Aorta (tissue), 5 donors: ENCODE results near the gene BCL2L11. TPM values are rescaled to one million over a fixed set of nuclear protein-coding genes. Genes with fewer than 3 reads are reported as not detected.
A peak's percentile ranks its signal among the peaks of the same experiment; 100 is the strongest.

Source experiments
- ATAC-seq: fragments of 200-7000 bp; cut with Tn5 transposase; one replicate; pipeline ENCODE4 v1.9.1; 2022; ENCODE audit warnings: moderate library complexity; ENCODE audit not compliant: low FRiP score
- DNase-seq, 2 donors: peaks; one replicate each; pipeline ENCODE4 v3.0.0-alpha.2; 2020
- H3K27ac ChIP-seq, 2 donors: one replicate each; pipeline ENCODE4 v1.5.1; 2013; ENCODE audit warnings: low read length in 2 of 2, mild to moderate bottlenecking in 2 of 2, moderate library complexity in 2 of 2, control low read depth in 1 of 2, inconsistent platforms in 1 of 2, low read depth in 1 of 2
- H3K27me3 ChIP-seq, 2 donors: one replicate each; pipeline ENCODE4 v1.6.1; 2013; ENCODE audit warnings: control low read depth in 1 of 2, low read length in 1 of 2, mild to moderate bottlenecking in 1 of 2, moderate library complexity in 1 of 2; ENCODE audit not compliant: insufficient read depth in 2 of 2, control insufficient read depth in 1 of 2
- H3K36me3 ChIP-seq, 2 donors: one replicate each; pipeline ENCODE4 v1.6.1; 2013; ENCODE audit warnings: control low read depth in 1 of 2, low read length in 1 of 2, mild to moderate bottlenecking in 1 of 2; ENCODE audit not compliant: insufficient read depth in 2 of 2, control insufficient read depth in 1 of 2
- H3K4me1 ChIP-seq, 2 donors: one replicate each; pipeline ENCODE4 v1.6.1; 2013; ENCODE audit warnings: low read length in 2 of 2, control low read depth in 1 of 2, mild to moderate bottlenecking in 1 of 2, moderate library complexity in 1 of 2; ENCODE audit not compliant: insufficient read depth in 2 of 2, control insufficient read depth in 1 of 2
- H3K4me3 ChIP-seq, 2 donors: one replicate each; pipeline ENCODE4 v1.5.1; 2013; ENCODE audit warnings: low read length in 2 of 2, control low read depth in 1 of 2, mild to moderate bottlenecking in 1 of 2
- H3K9me3 ChIP-seq: one replicate; pipeline ENCODE4 v1.6.1; 2013; ENCODE audit warnings: mild to moderate bottlenecking, low read length; ENCODE audit not compliant: control insufficient read depth
- WGBS, 2 donors: extraction: QIAGEN DNeasy Blood & Tissue Kit; methylation state at CpG; one replicate each; pipeline ENCODE4 v1.1.7; 2013; 5-methylcytosine and 5-hydroxymethylcytosine counted together
- intact Hi-C, 2 donors: fragments of 100-400 bp; cut with DNase I; formaldehyde crosslinking; loops; one replicate each; pipeline versions ENCODE4 v1.14.2 to v1.15.0; 2022
- polyA plus RNA-seq, 2 donors: library from polyadenylated mRNA; stranded (reverse); fragments of 200-250 nt; gene quantifications; one replicate each; pipeline ENCODE4 v1.2.3, GENCODE V29; 2013
- total RNA-seq, 2 donors: library from RNA; stranded (reverse); fragmentation: NEBNext Ultra II Directional; extraction: Animal tissue kit (Norgen Biotek cat#: 25700); gene quantifications; one replicate each; pipeline ENCODE4 v1.2.1, GENCODE V29; 2021
- donor health status: healthy with polysubstance abuse.
- donor health status: Bipolar disorder and iron deficiency.
- donor health status: DM: no; HTN: no; CAD: no.
- donor health status: DM: no; HTN: no; CAD: no.
- donor health status: DM: yes; HTN: yes; CAD: no.

The BCL2L11 gene
- total and polyA plus RNA-seq, 4 donors: 2.8 to 14.2 (median 5.4) TPM

- Histone ChIP-seq H3K27me3 (no peaks in the 10 kb centered on the region), H3K9me3 (no peaks in the 10 kb centered on the region), H3K36me3 (no peaks in the 10 kb centered on the region), H3K27ac (no peak overlapping the region), H3K4me1 (no peaks in the 10 kb centered on the region), H3K4me3 (no peak overlapping the region)
- DNase-seq (no peak), ATAC-seq (no peak)
- WGBS, 2 donors: 91 to 95% methylated on average over 3 of the region's 3 CpGs
- intact Hi-C loops: no loop called here
Observed at GRCh38 chr2:111135237-111135909, 14.7 kb downstream of the BCL2L11 start.

DNA sequence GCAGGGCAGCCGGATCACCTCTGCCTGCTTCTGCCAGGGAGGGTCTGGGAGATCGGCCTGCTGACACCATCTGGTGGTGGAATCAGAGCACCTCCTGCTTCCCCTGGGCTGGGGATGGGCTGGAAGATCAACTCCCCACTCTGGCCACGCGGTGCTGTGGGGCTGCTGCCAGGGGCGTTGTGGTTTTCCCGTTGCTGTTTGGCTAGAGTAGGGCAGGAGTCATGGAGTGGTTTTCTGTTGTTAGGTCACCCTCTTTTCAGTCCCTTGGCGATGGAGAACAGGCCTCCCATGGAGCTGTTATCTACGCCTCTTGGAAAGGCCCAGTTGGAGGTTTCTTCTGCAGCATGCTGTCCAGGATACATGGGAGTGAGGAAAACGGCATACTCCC is 15.2 kb downstream of the BCL2L11 start:
- H3K27ac ChIP-seq: no peak overlapping the region
- no peaks in the 10 kb centered on the region for H3K4me1 ChIP-seq
- DNase-seq: peak in 1 of 2 donors; percentile 52
- no peaks in the 10 kb centered on the region for H3K9me3 ChIP-seq
- H3K4me3 ChIP-seq: no peak overlapping the region
- H3K36me3 ChIP-seq: no peaks in the 10 kb centered on the region
- ATAC-seq: peak; percentile 46
- intact Hi-C loops: no loop called here
- H3K27me3 ChIP-seq: no peaks in the 10 kb centered on the region
- WGBS, 2 donors: 87 to 88% methylated on average over 9 of the region's 9 CpGs

DNA sequence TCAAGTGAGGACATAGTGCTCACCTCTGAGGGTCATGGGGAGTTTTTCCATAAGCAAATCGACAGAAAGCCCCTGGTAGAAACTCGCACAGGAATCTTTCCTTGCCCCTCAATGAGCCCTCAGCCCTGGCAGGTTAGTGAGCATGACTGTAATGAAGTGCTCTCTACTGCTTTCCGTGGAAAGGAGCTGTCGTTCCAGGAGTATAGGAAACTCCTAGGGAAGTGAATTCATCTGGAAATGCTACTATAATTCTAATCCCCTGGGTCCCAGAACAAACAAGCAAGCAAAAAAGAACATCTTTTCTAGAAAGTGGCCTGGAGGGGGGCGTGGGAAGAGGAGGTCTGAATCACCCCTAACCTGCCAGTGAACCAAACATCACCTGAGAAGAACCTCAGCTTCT is 18.1 kb downstream of the BCL2L11 start:
- ATAC-seq: no peak
- 87 to 90% methylated on average over 5 of the region's 5 CpGs for WGBS, 2 donors
- intact Hi-C loops: no loop called here

DNA sequence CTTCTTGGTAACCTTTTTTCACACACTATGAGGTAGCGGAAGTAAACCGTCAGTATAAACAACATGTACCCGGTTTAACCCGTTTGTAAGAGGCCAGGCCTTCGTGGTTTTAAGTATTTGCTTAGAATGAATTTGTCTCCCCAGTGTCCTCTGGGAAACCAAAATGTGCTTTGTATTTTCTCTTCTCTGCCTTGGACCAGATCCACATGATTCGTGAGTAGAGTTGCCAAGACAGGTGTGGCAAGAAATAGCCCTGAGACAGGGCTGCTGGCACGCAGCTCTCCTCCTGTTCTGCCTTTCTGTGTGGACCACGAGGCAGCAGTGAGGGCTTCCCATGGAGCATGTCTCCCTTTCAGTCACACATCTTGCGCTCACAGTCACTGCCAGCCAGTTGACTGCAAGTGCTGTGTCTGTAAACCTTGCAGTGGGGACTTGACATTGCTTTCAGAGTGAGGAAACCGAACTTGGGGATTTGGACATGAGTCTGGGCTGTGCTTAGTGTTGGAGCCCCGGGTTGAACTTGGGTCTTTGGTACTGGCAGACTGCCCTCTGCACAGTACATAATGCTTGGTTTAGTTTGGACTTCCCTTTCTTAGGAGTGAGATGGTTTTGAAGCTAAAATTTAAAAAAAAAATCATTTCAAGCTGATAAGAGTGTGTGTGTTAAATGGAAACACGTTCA is 19.1 kb downstream of the BCL2L11 start:
- no peaks in the 10 kb centered on the region for H3K27me3 ChIP-seq
- ATAC-seq: no peak
- no peak overlapping the region for H3K4me3 ChIP-seq
- H3K9me3 ChIP-seq: no peaks in the 10 kb centered on the region
- no peaks in the 10 kb centered on the region for H3K4me1 ChIP-seq
- 55 to 56% methylated on average over 12 of the region's 12 CpGs for WGBS, 2 donors
- peaks cover 0 to 2% of the 10 kb centered on the region in 2 donors for H3K36me3 ChIP-seq
- intact Hi-C loops: no loop called here
- DNase-seq: no peak
- peak overlapping the region in 1 of 2 donors; percentile 55 for H3K27ac ChIP-seq

More for the DNA sequence above, 18.1 kb downstream of the BCL2L11 start:
- DNase-seq: no peak
- Histone ChIP-seq H3K27me3 (no peaks in the 10 kb centered on the region), H3K9me3 (no peaks in the 10 kb centered on the region), H3K4me3 (no peak overlapping the region), H3K4me1 (no peaks in the 10 kb centered on the region), H3K27ac (no peak overlapping the region), H3K36me3 (peaks cover 0 to 2% of the 10 kb centered on the region in 2 donors)

DNA sequence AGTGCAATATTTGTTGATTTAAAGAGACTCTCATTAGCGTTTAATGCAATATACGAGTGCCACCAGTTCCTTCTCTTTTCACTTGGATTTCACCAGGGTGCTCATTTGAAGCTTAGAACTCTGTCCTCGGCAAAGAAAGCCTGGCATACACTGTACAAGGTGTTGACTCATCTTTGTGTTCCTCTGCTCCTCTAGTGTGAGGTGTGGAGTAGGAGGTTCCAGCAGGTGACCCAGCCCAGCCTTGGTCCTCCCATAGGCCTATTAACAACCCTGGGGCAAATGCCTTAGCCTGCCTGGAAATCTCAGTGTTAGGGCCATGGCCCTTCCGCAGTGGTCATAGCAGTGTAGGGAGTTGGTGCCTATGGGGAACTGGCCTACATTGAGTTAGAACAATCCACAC is 20.1 kb downstream of the BCL2L11 start:
- H3K27me3 ChIP-seq: no peaks in the 10 kb centered on the region
- no peaks in the 10 kb centered on the region for H3K9me3 ChIP-seq
- H3K4me3 ChIP-seq: no peak overlapping the region
- no peaks in the 10 kb centered on the region for H3K4me1 ChIP-seq
- peaks cover 0 to 2% of the 10 kb centered on the region in 2 donors for H3K36me3 ChIP-seq
- ATAC-seq (no peak), DNase-seq (no peak)
- H3K27ac ChIP-seq: no peak overlapping the region
- intact Hi-C loops: no loop called here
- WGBS, 2 donors: 97 to 98% methylated on average over 4 of the region's 4 CpGs

DNA sequence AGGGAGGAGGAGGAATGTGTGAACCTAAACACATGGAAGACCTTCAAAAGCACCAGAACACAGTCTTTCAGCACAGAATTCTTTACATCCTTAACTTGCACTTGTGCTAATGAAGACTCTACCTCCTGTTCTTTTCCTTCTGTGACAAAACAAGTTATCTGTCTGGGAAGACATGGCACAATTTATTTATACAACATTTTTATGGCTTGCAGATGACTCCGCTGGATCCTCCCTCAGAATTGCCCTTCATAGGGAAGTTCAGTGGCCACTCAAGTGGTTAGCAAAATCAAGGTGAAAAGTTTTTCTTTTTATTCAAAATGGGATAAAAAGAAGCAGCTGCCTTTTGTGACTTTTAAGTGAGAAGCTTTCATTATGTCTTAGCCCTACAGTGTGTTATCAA is 21.4 kb downstream of the BCL2L11 start:
- Histone ChIP-seq H3K4me3 (no peak overlapping the region), H3K4me1 (no peaks in the 10 kb centered on the region), H3K27ac (no peak overlapping the region), H3K27me3 (no peaks in the 10 kb centered on the region), H3K9me3 (no peaks in the 10 kb centered on the region), H3K36me3 (peaks cover 0 to 2% of the 10 kb centered on the region in 2 donors)
- intact Hi-C loops: no loop called here
- ATAC-seq (no peak), DNase-seq (no peak)
- WGBS, 2 donors: 96 to 100% methylated on average over 1 of the region's 1 CpG

- H3K36me3 ChIP-seq: peaks cover 0 to 2% of the 10 kb centered on the region in 2 donors
Observed at GRCh38 chr2:111143107-111143842, 22.6 kb downstream of the BCL2L11 start.

DNA sequence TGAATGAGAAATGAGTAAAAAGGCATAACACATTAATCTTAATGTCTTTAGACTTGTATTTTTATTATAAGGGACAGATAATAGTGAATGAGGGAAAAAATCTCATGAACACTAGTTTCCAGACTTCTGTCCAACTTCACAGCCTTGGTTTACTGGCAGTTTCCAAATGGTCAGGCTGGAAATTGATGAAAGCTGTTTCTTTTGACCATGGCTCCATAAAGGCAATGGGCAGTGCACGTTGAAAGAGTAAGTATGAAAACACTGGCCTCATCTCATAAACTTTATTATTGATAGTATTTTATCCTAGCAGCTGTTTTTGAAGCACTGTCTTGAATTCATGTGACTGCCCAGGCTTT is 23.1 kb downstream of the BCL2L11 start:
- intact Hi-C loops: no loop called here
- Histone ChIP-seq H3K4me3 (no peak overlapping the region), H3K27me3 (no peaks in the 10 kb centered on the region), H3K36me3 (peaks cover 0 to 2% of the 10 kb centered on the region in 2 donors), H3K4me1 (no peaks in the 10 kb centered on the region), H3K27ac (no peak overlapping the region), H3K9me3 (no peaks in the 10 kb centered on the region)
- ATAC-seq (no peak), DNase-seq (no peak)
- WGBS, 2 donors: 66 to 71% methylated on average over 1 of the region's 1 CpG

More at GRCh38 chr2:111143107-111143842, 22.6 kb downstream of the BCL2L11 start:
- no peaks in the 10 kb centered on the region for H3K27me3 ChIP-seq
- DNase-seq (no peak), ATAC-seq (no peak)
- 96 to 97% methylated on average over 10 of the region's 10 CpGs for WGBS, 2 donors
- no peak overlapping the region for H3K4me3 ChIP-seq
- intact Hi-C loops: no loop called here
- no peaks in the 10 kb centered on the region for H3K9me3 ChIP-seq
- H3K27ac ChIP-seq: no peak overlapping the region
- no peaks in the 10 kb centered on the region for H3K4me1 ChIP-seq
